ENCODE data around the gene ANXA10.
"Not testable (repeated sequence)": the region's sequence is repeated elsewhere in the genome, so short reads cannot be mapped to it uniquely, and the experiment has no call there.

ANXA10 gene

GRCh38 chr4:168101026-168101425 lies 8.7 kb downstream of the ANXA10 start:
- H3K4me3 ChIP-seq (ENCODE audit: low read depth, low read length), result no peak overlapping the region
- no peak for TF ChIP-seq CTCF (IDR thresholded peaks at IDR 0.05; ENCODE audit: low read depth, low read length, missing control alignments)
- in situ Hi-C loops (cut with HindIII; ENCODE audit: low sequenced_read_pairs), result no loop called here
- DNase-seq (ENCODE audit: low read depth), result no peak

- no peak for TF ChIP-seq CTCF (IDR thresholded peaks at IDR 0.05; ENCODE audit: low read depth, low read length, missing control alignments)
- no peak overlapping the region for H3K4me3 ChIP-seq (ENCODE audit: low read depth, low read length)
- in situ Hi-C loops (cut with HindIII; ENCODE audit: low sequenced_read_pairs), result no loop called here
- no peak for DNase-seq (ENCODE audit: low read depth)
Observed at GRCh38 chr4:168102403-168102802, 10.1 kb downstream of the ANXA10 start.

- in situ Hi-C loops (cut with HindIII; ENCODE audit: low sequenced_read_pairs), result no loop called here
- DNase-seq (ENCODE audit: low read depth), result no peak
Observed at GRCh38 chr4:168109527-168109926, 17.2 kb downstream of the ANXA10 start.

GRCh38 chr4:168113059-168113458 lies 20.7 kb downstream of the ANXA10 start:
- in situ Hi-C loops (cut with HindIII; ENCODE audit: low sequenced_read_pairs); DNase-seq (ENCODE audit: low read depth); H3K4me3 ChIP-seq (ENCODE audit: low read depth, low read length): not testable (repeated sequence)

More at GRCh38 chr4:168109527-168109926, 17.2 kb downstream of the ANXA10 start:
- no peak overlapping the region for H3K4me3 ChIP-seq (ENCODE audit: low read depth, low read length)
- TF ChIP-seq CTCF (IDR thresholded peaks at IDR 0.05; ENCODE audit: low read depth, low read length, missing control alignments), result no peak

- no peak for DNase-seq (ENCODE audit: low read depth)
- in situ Hi-C loops (cut with HindIII; ENCODE audit: low sequenced_read_pairs), result no loop called here
- no peak overlapping the region for H3K4me3 ChIP-seq (ENCODE audit: low read depth, low read length)
- TF ChIP-seq CTCF (IDR thresholded peaks at IDR 0.05; ENCODE audit: low read depth, low read length, missing control alignments), result no peak
Observed at GRCh38 chr4:168118116-168118655, 25.8 kb downstream of the ANXA10 start.

- in situ Hi-C loops (cut with HindIII; ENCODE audit: low sequenced_read_pairs), result no loop called here
- TF ChIP-seq CTCF (IDR thresholded peaks at IDR 0.05; ENCODE audit: low read depth, low read length, missing control alignments), result no peak
- no peak for DNase-seq (ENCODE audit: low read depth)
- H3K4me3 ChIP-seq (ENCODE audit: low read depth, low read length), result no peak overlapping the region
Observed at GRCh38 chr4:168119100-168119499, 26.8 kb downstream of the ANXA10 start.

GRCh38 chr4:168119890-168120289 lies 27.6 kb downstream of the ANXA10 start:
- no peak for DNase-seq (ENCODE audit: low read depth)
- in situ Hi-C loops (cut with HindIII; ENCODE audit: low sequenced_read_pairs), result no loop called here
- TF ChIP-seq CTCF (IDR thresholded peaks at IDR 0.05; ENCODE audit: low read depth, low read length, missing control alignments), result no peak

More at GRCh38 chr4:168119890-168120289, 27.6 kb downstream of the ANXA10 start:
- H3K4me3 ChIP-seq (ENCODE audit: low read depth, low read length), result no peak overlapping the region

Measured in astrocyte of the cerebellum (primary cell).